Caco-2 (cell line): Measurements from ENCODE around the gene TAT. TPM values are rescaled to one million over a fixed set of nuclear protein-coding genes. Genes with fewer than 3 reads are reported as not detected.

Source experiments
- BruUV-seq: library from RNA; stranded (reverse); fragments of 400-500 nt; replicated peaks from 2 replicates; lab custom pipeline; 2021; lab: Mats Ljungman, UMichigan
- CTCF ChIA-PET: fragments of 300-600 bp; sonication (Branson Sonifier 250); formaldehyde crosslinking; loops from one replicate; lab custom pipeline; 2022; ENCODE audit warnings: antibody characterized with exemption; lab: Charles Lee
- POLR2A ChIA-PET: fragments of 300-600 bp; sonication (Branson Sonifier 250); formaldehyde crosslinking; loops from one replicate; lab custom pipeline; 2022; ENCODE audit warnings: antibody characterized with exemption; lab: Charles Lee
- DNase-seq, 2 experiments: peaks; one replicate each; pipeline versions ENCODE4 v3.0.0 to v3.0.0-alpha.2; 2020 to 2022
- H3K27me3 ChIP-seq: replicated peaks from 2 replicates; pipeline ENCODE4 v1.6.0; 2011; ENCODE audit warnings: low read length; ENCODE audit not compliant: control insufficient read depth, insufficient read depth
- H3K36me3 ChIP-seq: 2 replicates; pipeline ENCODE4 v1.5.1; 2011; ENCODE audit warnings: low read length; ENCODE audit not compliant: control insufficient read depth, insufficient read depth
- H3K4me1 ChIP-seq: fragments of 250-450 bp; sonication (Bioruptor Pico); 2 replicates; pipeline ENCODE4 v1.5.1; 2020; ENCODE audit warnings: mild to moderate bottlenecking
- H3K4me3 ChIP-seq: 2 replicates; pipeline ENCODE4 v1.5.1; 2011; ENCODE audit warnings: low read depth, mild to moderate bottlenecking, control low read depth, low read length
- H3K9me3 ChIP-seq: fragments of 250-450 bp; sonication (Bioruptor Pico); 2 replicates; pipeline ENCODE4 v1.5.1; 2020; ENCODE audit warnings: mild to moderate bottlenecking, moderate library complexity
- H3K27ac Mint-ChIP-seq: one replicate; pipeline ENCODE4 v1.8.0; 2022; ENCODE audit warnings: mixed read lengths; ENCODE audit not compliant: unreplicated experiment
- H3K27me3 Mint-ChIP-seq: one replicate; pipeline ENCODE4 v1.8.0; 2022; ENCODE audit warnings: mixed read lengths; ENCODE audit not compliant: insufficient read depth, unreplicated experiment
- H3K36me3 Mint-ChIP-seq: one replicate; pipeline ENCODE4 v1.8.0; 2022; ENCODE audit warnings: mild to moderate bottlenecking, mixed read lengths; ENCODE audit not compliant: insufficient read depth, unreplicated experiment
- H3K4me1 Mint-ChIP-seq: one replicate; pipeline ENCODE4 v1.8.0; 2022; ENCODE audit warnings: low read depth, mixed read lengths; ENCODE audit not compliant: unreplicated experiment
- H3K4me3 Mint-ChIP-seq: one replicate; pipeline ENCODE4 v1.8.0; 2022; ENCODE audit warnings: mild to moderate bottlenecking, moderate library complexity, mixed read lengths; ENCODE audit not compliant: unreplicated experiment
- H3K9me3 Mint-ChIP-seq: one replicate; pipeline ENCODE4 v1.8.0; 2022; ENCODE audit warnings: mixed read lengths; ENCODE audit not compliant: unreplicated experiment
- CTCF ChIP-seq, 2 experiments: fragments of 200-600 bp in 1 of 2; IDR thresholded peaks; 1 replicate in 1 of 2; 2 replicates in 1 of 2; pipeline versions ENCODE4 v1.5.1 to v1.8.0; 2011 to 2022; ENCODE audit warnings: antibody characterized with exemption in 1 of 2, control low read depth in 1 of 2, inconsistent platforms in 1 of 2, low read depth in 1 of 2, low read length in 1 of 2, mild to moderate bottlenecking in 1 of 2, moderate library complexity in 1 of 2; ENCODE audit not compliant: insufficient read depth in 1 of 2, severe bottlenecking in 1 of 2, unreplicated experiment in 1 of 2
- intact Hi-C: fragments of 100-400 bp; cut with micrococcal nuclease; formaldehyde crosslinking; loops from one replicate; pipeline ENCODE4 v1.10.0; 2022; ENCODE audit not compliant: unreplicated experiment
- total RNA-seq: library from RNA; stranded (reverse); gene quantifications from 2 replicates; pipeline ENCODE4 v1.2.3, GENCODE V29; 2022

Gene TAT
- total RNA-seq, 1 experiment from 2014 or later: not detected

DNA sequence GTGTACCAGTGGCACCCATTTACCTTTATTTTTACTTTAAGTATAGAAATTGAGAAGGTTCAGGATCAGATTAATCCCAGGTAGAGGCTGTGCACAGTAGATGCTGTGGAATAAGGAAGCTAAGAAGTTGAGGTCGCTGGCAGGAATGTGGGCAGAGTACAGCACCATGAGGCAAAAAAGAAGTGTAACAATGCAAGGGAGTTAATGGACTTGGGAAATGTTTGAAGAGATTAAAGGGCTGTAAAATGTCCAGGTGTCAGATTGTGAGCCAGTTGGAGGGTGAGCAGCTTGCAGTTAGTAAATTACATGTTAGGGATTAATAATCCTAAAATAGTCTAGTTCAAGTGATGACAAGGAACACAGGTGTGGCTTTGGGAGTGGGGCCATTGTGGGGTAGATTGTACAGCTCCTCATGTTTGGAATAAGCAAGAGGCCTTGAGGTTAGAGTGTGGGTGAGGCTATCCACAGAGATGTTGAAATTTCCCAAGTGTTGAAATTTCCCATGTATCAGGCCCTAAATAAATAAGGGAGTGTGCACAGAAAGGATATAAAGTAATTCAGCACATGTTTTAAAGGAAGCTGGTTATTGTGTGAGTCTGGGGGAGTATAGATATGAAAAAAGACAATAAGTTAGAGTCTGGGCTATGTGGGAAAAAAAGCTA is 21.5 kb downstream of the TAT start:
- intact Hi-C loops: no loop called here
- POLR2A ChIA-PET: no interaction called here
- Mint-ChIP-seq H3K9me3 (no peaks in the 10 kb centered on the region), H3K4me1 (peaks cover 6% of the 10 kb centered on the region), H3K4me3 (no peak overlapping the region), H3K27ac (no peak overlapping the region), H3K27me3 (peaks cover 6% of the 10 kb centered on the region), H3K36me3 (no peaks in the 10 kb centered on the region)
- Histone ChIP-seq H3K4me3 (no peak overlapping the region), H3K9me3 (peaks cover 9% of the 10 kb centered on the region; the same call in 1 of the 2 replicates), H3K4me1 (no peaks in the 10 kb centered on the region), H3K27me3 (no peaks in the 10 kb centered on the region), H3K36me3 (no peaks in the 10 kb centered on the region)
- CTCF ChIA-PET: interaction anchor here (1.8 kb wide), 1 partner anchor 10 kb away, joined by 9 read pairs; no protein-coding TSS in a partner anchor
- BruUV-seq: no TSS peak
- TF ChIP-seq CTCF (IDR thresholded peaks at IDR 0.05; ENCODE audit: insufficient read depth in 1 of 2, low read depth in 1 of 2, low read length in 1 of 2, severe bottlenecking in 1 of 2, unreplicated experiment in 1 of 2): no peak
- peak in 1 of 2 experiments; percentile 12 for DNase-seq

- Histone ChIP-seq H3K4me3 (no peak overlapping the region), H3K4me1 (no peaks in the 10 kb centered on the region), H3K9me3 (peaks cover 9% of the 10 kb centered on the region; the same call in 1 of the 2 replicates), H3K36me3 (no peaks in the 10 kb centered on the region), H3K27me3 (no peaks in the 10 kb centered on the region)
- Mint-ChIP-seq H3K27ac (no peak overlapping the region), H3K4me3 (no peak overlapping the region), H3K4me1 (peaks cover 6% of the 10 kb centered on the region), H3K27me3 (peaks cover 10% of the 10 kb centered on the region), H3K36me3 (no peaks in the 10 kb centered on the region), H3K9me3 (no peaks in the 10 kb centered on the region)
- ChIA-PET CTCF (interaction anchor here (1.5 kb wide), 1 partner anchor 12 kb away, joined by 8 read pairs; no protein-coding TSS in a partner anchor), POLR2A (no interaction called here)
- no TSS peak for BruUV-seq
- DNase-seq: peak in 1 of 2 experiments; percentile 48
- peak in 1 of 2 experiments; percentile 17 for TF ChIP-seq CTCF (IDR thresholded peaks at IDR 0.05; ENCODE audit: insufficient read depth in 1 of 2, low read depth in 1 of 2, low read length in 1 of 2, severe bottlenecking in 1 of 2, unreplicated experiment in 1 of 2)
- intact Hi-C loops: no loop called here
These were observed 24.0 kb downstream of the TAT start for GRCh38 chr16:71552698-71553503.

GRCh38 chr16:71547168-71547567 is 29.7 kb downstream of the TAT start:
- intact Hi-C loops: no loop called here

More at GRCh38 chr16:71547168-71547567, 29.7 kb downstream of the TAT start:
- H3K27me3 ChIP-seq: no peaks in the 10 kb centered on the region
- Mint-ChIP-seq H3K4me1 (no peaks in the 10 kb centered on the region), H3K4me3 (no peak overlapping the region), H3K27ac (no peak overlapping the region), H3K27me3 (peaks cover 4% of the 10 kb centered on the region), H3K9me3 (no peaks in the 10 kb centered on the region), H3K36me3 (no peaks in the 10 kb centered on the region)
- no peaks in the 10 kb centered on the region for H3K36me3 ChIP-seq
- no peaks in the 10 kb centered on the region for H3K4me1 ChIP-seq
- peaks cover 3% of the 10 kb centered on the region; the same call in 1 of the 2 replicates for H3K9me3 ChIP-seq
- no peak for DNase-seq
- no peak for TF ChIP-seq CTCF (IDR thresholded peaks at IDR 0.05; ENCODE audit: insufficient read depth in 1 of 2, low read depth in 1 of 2, low read length in 1 of 2, severe bottlenecking in 1 of 2, unreplicated experiment in 1 of 2)
- H3K4me3 ChIP-seq: no peak overlapping the region
- POLR2A ChIA-PET: no interaction called here
- no TSS peak for BruUV-seq
- CTCF ChIA-PET: no interaction called here
